Measurements from ENCODE around the gene LDAF1. TPM values are rescaled to one million over a fixed set of nuclear protein-coding genes. Genes with fewer than 3 reads are reported as not detected.

The LDAF1 gene
- total and polyA plus RNA-seq, 2 donors (not counting 1 experiment from before 2014, with no cell fraction given) = 36.3 to 123 TPM

DNA sequence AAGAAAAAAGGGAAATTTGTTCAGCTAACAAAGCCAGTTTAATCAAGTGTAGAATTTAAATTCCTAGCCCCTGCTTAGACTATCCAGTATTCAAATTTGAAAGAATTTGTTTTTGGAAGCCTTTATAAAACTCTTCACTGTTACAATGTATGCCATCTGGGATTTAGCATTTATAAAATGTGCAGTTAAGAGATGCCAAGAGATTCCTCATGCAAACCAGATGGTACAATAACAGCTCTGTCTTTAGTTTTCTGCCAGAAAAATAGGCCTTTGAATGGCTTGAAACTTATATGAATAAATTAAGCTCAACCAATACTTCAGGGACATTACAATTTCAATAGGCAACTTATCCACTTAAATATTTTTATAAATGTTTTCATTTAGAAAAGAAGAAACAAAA is 68.3 kb downstream of the LDAF1 start:
- H4K20me1 ChIP-seq (ENCODE audit: control insufficient read depth, extremely low read depth, insufficient read depth, low read length) = no peaks in the 10 kb centered on the region
- peaks cover 3% of the 10 kb centered on the region for H3K27me3 ChIP-seq (ENCODE audit: control insufficient read depth, insufficient read depth, low read length)
- no peaks in the 10 kb centered on the region for H3K4me1 ChIP-seq (ENCODE audit: control insufficient read depth, extremely low read depth, insufficient read depth, low read length)

DNA sequence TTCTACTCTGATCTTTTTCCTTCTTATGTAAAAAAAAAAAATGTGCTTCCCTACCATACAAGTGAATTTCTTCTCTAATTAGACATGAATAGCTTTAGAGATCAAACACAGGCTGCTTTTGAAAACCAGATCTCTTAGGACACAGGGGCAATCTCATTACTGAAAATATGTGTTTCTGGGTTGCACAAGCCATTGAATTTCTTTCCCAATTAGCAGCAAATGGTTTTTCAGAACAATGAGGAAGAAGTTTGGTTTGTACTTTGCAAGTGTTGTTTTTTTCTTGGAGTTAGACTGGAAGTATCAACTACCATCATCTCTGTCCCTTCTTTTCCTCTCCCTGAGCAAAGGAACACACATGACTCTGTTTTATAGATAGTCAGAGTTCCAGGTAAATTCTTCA is 69.4 kb downstream of the LDAF1 start:
- Histone ChIP-seq H3K9me3 (ENCODE audit: control insufficient read depth, insufficient read depth, low read depth, low read length) (no peaks in the 10 kb centered on the region), H3K4me2 (ENCODE audit: extremely low read depth, insufficient read depth, low read length) (no peak overlapping the region), H3K36me3 (ENCODE audit: control insufficient read depth, insufficient read depth, low read length) (no peaks in the 10 kb centered on the region), H2AFZ (ENCODE audit: low read length) (no peak overlapping the region), H3K27ac (ENCODE audit: insufficient read depth, low read length) (no peak overlapping the region), H4K20me1 (ENCODE audit: control insufficient read depth, extremely low read depth, insufficient read depth, low read length) (no peaks in the 10 kb centered on the region), H3K79me2 (ENCODE audit: control insufficient read depth, insufficient read depth, low read length) (no peaks in the 10 kb centered on the region), H3K9ac (ENCODE audit: insufficient read depth, low read length) (no peak overlapping the region), H3K4me3 (replicated peaks in 1 of 4; ENCODE audit: control extremely low read depth in 1 of 4, insufficient read depth in 1 of 4, low read depth in 3 of 4, low read length in 4 of 4) (no peak overlapping the region), H3K4me1 (ENCODE audit: control insufficient read depth, extremely low read depth, insufficient read depth, low read length) (no peaks in the 10 kb centered on the region), H3K27me3 (ENCODE audit: control insufficient read depth, insufficient read depth, low read length) (peaks cover 3% of the 10 kb centered on the region)
- TF ChIP-seq, protein P1, sequence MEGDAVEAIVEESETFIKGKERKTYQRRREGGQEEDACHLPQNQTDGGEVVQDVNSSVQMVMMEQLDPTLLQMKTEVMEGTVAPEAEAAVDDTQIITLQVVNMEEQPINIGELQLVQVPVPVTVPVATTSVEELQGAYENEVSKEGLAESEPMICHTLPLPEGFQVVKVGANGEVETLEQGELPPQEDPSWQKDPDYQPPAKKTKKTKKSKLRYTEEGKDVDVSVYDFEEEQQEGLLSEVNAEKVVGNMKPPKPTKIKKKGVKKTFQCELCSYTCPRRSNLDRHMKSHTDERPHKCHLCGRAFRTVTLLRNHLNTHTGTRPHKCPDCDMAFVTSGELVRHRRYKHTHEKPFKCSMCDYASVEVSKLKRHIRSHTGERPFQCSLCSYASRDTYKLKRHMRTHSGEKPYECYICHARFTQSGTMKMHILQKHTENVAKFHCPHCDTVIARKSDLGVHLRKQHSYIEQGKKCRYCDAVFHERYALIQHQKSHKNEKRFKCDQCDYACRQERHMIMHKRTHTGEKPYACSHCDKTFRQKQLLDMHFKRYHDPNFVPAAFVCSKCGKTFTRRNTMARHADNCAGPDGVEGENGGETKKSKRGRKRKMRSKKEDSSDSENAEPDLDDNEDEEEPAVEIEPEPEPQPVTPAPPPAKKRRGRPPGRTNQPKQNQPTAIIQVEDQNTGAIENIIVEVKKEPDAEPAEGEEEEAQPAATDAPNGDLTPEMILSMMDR (conservative IDR thresholded peaks at IDR 0.05 in 1 of 2, IDR thresholded peaks at IDR 0.05 in 1 of 2; ENCODE audit: low read depth in 1 of 2, low read length in 2 of 2) = no peak
- no peak for TF ChIP-seq EZH2 (IDR thresholded peaks at IDR 0.05; ENCODE audit: low read length, missing control alignments)
- DNase-seq (ENCODE audit: low read depth in 2 of 2) = no peak

More for the DNA sequence above, 68.3 kb downstream of the LDAF1 start:
- TF ChIP-seq, protein P1 (conservative IDR thresholded peaks at IDR 0.05 in 1 of 2, IDR thresholded peaks at IDR 0.05 in 1 of 2; ENCODE audit: low read depth in 1 of 2, low read length in 2 of 2) = no peak
- TF ChIP-seq EZH2 (IDR thresholded peaks at IDR 0.05; ENCODE audit: low read length, missing control alignments) = no peak
- H3K79me2 ChIP-seq (ENCODE audit: control insufficient read depth, insufficient read depth, low read length) = no peaks in the 10 kb centered on the region
- H2AFZ ChIP-seq (ENCODE audit: low read length) = no peak overlapping the region
- no peak overlapping the region for H3K4me3 ChIP-seq (replicated peaks in 1 of 4; ENCODE audit: control extremely low read depth in 1 of 4, insufficient read depth in 1 of 4, low read depth in 3 of 4, low read length in 4 of 4)
- no peaks in the 10 kb centered on the region for H3K9me3 ChIP-seq (ENCODE audit: control insufficient read depth, insufficient read depth, low read depth, low read length)
- no peaks in the 10 kb centered on the region for H3K36me3 ChIP-seq (ENCODE audit: control insufficient read depth, insufficient read depth, low read length)
- H3K4me2 ChIP-seq (ENCODE audit: extremely low read depth, insufficient read depth, low read length) = no peak overlapping the region
- DNase-seq (ENCODE audit: low read depth in 2 of 2) = no peak
- H3K27ac ChIP-seq (ENCODE audit: insufficient read depth, low read length) = no peak overlapping the region
- no peak overlapping the region for H3K9ac ChIP-seq (ENCODE audit: insufficient read depth, low read length)

DNA sequence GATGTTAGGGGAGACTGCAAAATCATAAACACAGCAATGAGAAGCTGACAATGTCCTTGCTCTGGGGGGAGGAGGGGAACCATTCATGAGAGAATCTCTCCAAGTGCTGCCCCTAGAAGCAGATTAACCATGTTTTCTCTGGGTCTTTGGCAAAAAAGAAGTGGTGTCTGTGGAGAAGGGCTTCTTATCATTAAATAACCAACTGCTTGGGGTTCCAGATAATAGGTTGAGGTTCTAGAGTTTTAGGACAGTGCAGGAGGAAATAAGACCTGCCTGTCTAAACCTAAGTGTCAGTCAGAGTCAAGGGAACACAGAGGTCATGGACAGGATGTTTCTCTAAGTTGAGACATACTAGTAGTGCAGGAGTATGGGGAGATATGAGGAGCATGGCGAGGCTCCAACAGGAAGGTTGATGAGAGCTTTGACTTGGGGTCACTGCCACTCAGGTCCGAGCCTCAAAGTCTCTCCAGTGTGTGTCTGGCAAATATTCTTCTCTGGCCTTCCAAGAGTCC is 69.9 kb downstream of the LDAF1 start:
- no peak overlapping the region for H3K4me3 ChIP-seq (replicated peaks in 1 of 4; ENCODE audit: control extremely low read depth in 1 of 4, insufficient read depth in 1 of 4, low read depth in 3 of 4, low read length in 4 of 4)
- no peaks in the 10 kb centered on the region for H3K79me2 ChIP-seq (ENCODE audit: control insufficient read depth, insufficient read depth, low read length)
- no peaks in the 10 kb centered on the region for H3K36me3 ChIP-seq (ENCODE audit: control insufficient read depth, insufficient read depth, low read length)
- TF ChIP-seq EZH2 (IDR thresholded peaks at IDR 0.05; ENCODE audit: low read length, missing control alignments) = no peak
- TF ChIP-seq, protein P1 (conservative IDR thresholded peaks at IDR 0.05 in 1 of 2, IDR thresholded peaks at IDR 0.05 in 1 of 2; ENCODE audit: low read depth in 1 of 2, low read length in 2 of 2) = no peak
- no peak overlapping the region for H3K4me2 ChIP-seq (ENCODE audit: extremely low read depth, insufficient read depth, low read length)
- H3K9me3 ChIP-seq (ENCODE audit: control insufficient read depth, insufficient read depth, low read depth, low read length) = no peaks in the 10 kb centered on the region
- peaks cover 3% of the 10 kb centered on the region for H3K27me3 ChIP-seq (ENCODE audit: control insufficient read depth, insufficient read depth, low read length)
- no peak overlapping the region for H2AFZ ChIP-seq (ENCODE audit: low read length)
- no peaks in the 10 kb centered on the region for H3K4me1 ChIP-seq (ENCODE audit: control insufficient read depth, extremely low read depth, insufficient read depth, low read length)
- H4K20me1 ChIP-seq (ENCODE audit: control insufficient read depth, extremely low read depth, insufficient read depth, low read length) = no peaks in the 10 kb centered on the region
- no peak overlapping the region for H3K9ac ChIP-seq (ENCODE audit: insufficient read depth, low read length)
- DNase-seq (ENCODE audit: low read depth in 2 of 2) = no peak
- no peak overlapping the region for H3K27ac ChIP-seq (ENCODE audit: insufficient read depth, low read length)

Other genes with a start within 250 kb of the LDAF1 start
- gene DNAH3, start 7.8 kb upstream of the LDAF1 start, total RNA-seq = not detected in 2 replicates
- 0.01 TPM in 1 of 2 replicates, not detected in the other for gene DNAH3, start 7.8 kb upstream of the LDAF1 start, polyA plus RNA-seq
- gene ZP2, start 52.9 kb downstream of the LDAF1 start, total RNA-seq = not detected in 2 replicates
- gene ZP2, start 52.9 kb downstream of the LDAF1 start, polyA plus RNA-seq = not detected in 2 replicates
- not detected in 2 replicates for gene ANKS4B, start 75.0 kb downstream of the LDAF1 start, total RNA-seq
- gene ANKS4B, start 75.0 kb downstream of the LDAF1 start, polyA plus RNA-seq = not detected in 2 replicates
- 0.26 and 0.50 TPM in 2 replicates for gene CRYM, start 119.6 kb downstream of the LDAF1 start, total RNA-seq
- gene CRYM, start 119.6 kb downstream of the LDAF1 start, polyA plus RNA-seq = 0.06 and 0.30 TPM in 2 replicates